Activated CD8-positive, alpha-beta memory T cell treated with anti-CD3 and anti-CD28 coated beads for 1 hour (primary cell): ENCODE results near the gene EID2.

Source experiments
- DNase-seq, 2 donors: peaks; one replicate each; pipeline ENCODE4 v3.0.0-alpha.2; 2020; ENCODE audit warnings: low read depth in 1 of 2; ENCODE audit errors: extremely low read depth in 1 of 2

The EID2 gene, protein sequence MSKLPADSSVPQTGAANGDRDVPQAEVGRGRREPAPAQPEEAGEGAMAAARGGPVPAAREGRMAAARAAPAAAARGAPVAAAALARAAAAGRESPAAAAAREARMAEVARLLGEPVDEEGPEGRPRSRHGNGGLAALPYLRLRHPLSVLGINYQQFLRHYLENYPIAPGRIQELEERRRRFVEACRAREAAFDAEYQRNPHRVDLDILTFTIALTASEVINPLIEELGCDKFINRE

GRCh38 chr19:39539518-39540332 lies at the start of gene EID2:
EID2 (minus strand) TSS chr19:39540161; CDS start chr19:39540079, 82 bp downstream.
- peak; percentile 87 to 91 for DNase-seq

GRCh38 chr19:39588066-39588465 lies 48.1 kb upstream of the EID2 start:
- DNase-seq: no peak

GRCh38 chr19:39587496-39587895 lies 47.5 kb upstream of the EID2 start:
- DNase-seq: no peak

- DNase-seq: no peak
Observed at GRCh38 chr19:39582891-39583625, 43.1 kb upstream of the EID2 start.

GRCh38 chr19:39582442-39582841 lies 42.5 kb upstream of the EID2 start:
- DNase-seq: no peak

DNA sequence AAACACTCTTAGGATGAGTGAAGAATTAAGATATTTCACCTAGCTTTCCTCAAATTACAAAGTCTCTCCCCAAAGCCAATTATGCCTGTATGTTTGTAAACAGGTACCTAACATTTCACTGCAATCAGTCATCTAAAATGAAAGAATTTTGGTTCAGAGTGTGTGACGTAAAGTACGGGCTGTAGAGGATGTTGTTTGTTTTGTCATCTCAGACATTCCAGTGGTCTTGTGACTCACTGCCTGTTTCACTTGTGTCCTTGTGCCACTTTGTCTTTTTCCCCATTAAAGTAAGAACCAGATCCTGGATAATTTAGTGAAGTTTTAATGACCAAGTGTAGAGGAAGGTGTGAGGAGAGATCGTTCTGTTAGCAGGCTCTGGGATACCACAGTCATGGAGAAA lies 28.6 kb upstream of the EID2 start:
- DNase-seq: no peak

- no peak for DNase-seq
Observed at GRCh38 chr19:39566064-39566463, 26.1 kb upstream of the EID2 start.

DNA sequence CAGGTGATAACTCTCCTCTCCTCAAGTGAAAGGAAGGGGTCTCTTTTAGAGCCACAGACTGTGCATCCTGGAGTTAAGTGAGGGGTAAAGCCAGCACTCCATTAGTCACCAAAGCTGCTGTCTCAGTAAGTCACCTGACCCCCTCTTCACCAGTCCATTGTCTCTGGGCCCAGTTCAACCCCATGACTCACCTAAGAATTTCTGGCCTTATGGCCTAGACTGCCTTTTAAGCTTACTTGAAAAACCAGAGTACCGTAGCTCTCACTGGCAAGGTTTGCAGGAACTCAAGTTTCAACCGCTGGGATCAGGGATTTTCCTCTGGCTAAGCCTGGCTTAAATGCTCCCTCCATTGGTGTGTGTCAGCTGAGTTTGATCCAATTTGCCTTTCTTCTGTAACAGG lies 23.4 kb upstream of the EID2 start:
- no peak for DNase-seq

- no peak for DNase-seq
Observed at GRCh38 chr19:39558624-39559117, 18.7 kb upstream of the EID2 start.

DNA sequence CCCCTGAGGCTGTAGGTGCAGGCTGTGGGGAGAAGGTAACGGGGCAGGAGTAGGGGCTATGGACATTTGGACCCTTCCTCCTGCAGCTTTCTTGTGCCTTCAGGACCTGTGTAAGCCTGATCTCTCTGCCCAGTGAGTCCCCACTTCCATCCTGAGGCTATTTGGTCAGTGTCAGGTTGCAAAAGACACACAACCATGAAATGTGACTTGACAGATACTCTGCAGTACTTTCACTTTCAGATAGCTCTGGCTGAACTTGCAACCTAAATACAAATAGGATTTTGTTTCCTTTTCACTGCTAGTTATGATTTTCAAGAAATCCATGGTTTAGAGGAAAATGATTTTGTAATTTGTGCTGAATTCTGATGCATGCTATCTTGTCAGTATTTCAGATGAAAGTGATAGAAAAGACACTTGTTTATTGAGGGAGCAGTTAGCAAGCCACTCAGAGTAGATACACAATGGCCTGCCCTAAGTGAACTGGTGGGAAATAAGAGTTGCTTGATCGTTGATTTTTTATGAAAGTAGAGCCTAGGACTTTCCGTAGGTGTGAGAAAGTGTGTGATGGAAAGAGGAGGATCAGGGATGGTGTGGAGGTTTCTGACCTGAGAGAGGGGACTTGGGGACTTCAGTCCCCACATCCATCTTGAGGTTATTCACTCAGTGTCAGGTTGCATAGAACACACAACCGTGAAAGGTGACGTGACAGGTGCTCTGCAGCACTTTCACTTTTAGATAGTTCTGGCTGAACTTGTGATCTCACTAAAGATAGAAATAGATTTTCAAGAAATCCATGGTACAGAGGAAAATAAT lies 18.1 kb upstream of the EID2 start:
- DNase-seq: no peak

DNA sequence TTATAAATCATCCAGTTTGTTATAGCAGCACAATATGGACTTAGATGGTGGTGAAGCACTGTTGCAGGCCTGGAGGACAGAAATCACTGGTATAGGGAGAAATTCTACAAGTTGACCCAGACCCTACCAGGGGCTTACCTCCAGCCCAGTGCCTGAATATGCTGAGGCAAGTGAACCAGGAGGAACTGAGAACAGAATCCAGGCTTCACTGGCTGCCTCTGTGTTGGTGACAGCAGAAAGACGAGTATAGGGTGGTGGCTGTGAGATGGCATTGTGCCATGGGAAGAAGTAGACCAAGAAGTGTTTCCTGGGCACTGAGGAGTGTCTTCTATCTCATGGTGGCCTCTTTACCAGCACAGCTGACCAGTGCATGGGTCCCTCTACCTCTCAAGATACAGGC lies 15.9 kb upstream of the EID2 start:
- no peak for DNase-seq

DNA sequence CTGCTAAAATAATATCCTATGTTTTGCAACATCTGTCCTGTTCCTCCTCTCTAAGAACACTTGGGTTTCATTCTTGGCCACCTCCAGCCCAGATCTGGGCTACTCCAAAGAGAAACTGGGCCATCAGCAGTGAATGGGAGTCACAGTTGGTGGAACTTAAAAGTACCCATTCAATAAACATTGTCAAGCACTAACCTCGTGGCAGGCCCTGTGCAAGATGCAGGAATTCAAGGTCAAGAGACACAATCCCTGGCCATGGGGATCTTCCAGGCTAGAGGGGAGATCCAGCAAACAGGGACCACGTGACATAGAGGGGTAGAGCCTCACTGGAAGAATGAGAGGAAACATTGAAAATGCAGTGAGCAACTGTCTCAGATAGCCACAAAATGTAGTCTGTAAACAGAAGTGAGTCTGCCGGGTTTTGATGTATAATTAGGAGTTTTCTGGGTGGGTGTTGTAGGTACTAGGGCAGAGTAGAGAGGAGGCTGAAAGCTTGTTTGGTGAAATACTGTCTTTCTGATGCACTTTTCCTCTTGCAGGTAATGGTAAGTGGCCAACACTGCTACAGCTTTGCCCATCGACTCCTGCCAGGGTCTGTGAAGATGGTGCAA lies 14.8 kb upstream of the EID2 start:
- no peak for DNase-seq

DNA sequence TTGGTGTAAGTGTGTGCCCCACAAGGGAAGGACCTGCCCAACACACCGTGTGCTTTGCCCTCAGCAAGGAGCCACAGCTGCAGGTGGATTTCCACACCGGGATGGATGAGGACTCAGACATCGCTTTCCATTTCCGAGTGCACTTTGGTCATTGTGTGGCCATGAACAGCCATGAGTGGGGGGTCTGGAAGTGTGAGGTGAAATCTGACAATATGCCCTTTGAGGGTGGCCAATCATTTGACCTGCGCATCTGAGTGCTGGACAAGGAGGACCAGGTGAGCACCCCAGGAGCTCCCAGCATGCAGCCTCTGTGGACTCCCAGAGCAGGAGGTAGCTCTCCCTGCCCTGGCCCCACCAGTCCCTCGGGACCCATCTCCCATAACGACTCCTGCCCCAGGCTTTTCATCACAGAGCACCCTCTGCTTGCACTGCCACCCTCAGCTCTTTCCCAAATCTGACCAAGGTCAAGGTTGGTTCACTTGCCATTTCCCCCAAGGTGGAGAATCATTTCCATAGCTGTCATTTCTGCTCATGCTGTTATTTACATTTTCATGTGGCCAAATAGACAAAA lies 13.2 kb upstream of the EID2 start:
- no peak for DNase-seq

GRCh38 chr19:39550197-39550596 lies 10.2 kb upstream of the EID2 start:
- DNase-seq: no peak

DNA sequence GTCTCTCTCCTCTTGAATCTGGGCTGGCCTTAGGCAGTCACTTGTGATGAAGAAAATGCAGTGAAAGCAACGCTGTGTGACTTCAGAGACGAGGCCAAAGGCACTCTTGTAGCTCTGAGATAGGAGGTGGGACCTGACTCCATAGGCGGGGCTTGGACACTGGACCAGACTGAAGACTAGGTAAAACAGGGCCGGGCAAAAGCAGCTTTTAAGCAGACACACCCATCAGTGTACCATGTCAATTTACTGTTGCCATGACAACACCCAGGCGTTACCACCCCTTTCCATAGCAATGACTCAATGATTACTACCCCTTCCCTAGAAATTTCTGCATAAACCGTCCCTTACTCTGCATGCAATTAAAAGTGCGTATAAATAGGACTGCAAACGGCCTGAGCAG lies 6.6 kb upstream of the EID2 start:
- no peak for DNase-seq

DNA sequence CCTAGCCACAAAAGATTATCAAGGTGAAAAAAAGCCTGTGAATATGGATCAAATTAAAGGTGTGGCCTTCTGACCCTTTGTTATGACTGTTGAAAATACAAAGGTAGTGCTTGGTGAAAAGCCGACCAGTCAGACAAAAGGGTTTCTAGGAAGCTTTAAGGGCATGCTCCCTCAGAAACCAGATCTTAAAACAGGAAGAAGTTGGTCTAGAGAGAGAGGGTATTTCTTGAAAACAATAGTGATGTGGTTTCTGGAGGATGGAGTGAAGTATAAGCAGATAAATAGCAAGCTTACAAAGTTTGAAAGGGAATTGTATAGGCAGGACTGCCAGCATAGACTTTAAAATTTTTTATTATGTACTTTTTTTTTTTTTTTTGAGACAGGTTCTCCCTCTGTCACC lies 5.0 kb upstream of the EID2 start:
- no peak for DNase-seq

GRCh38 chr19:39544226-39544903 lies 4.4 kb upstream of the EID2 start:
- DNase-seq: no peak

GRCh38 chr19:39543477-39543857 lies 3.5 kb upstream of the EID2 start:
- no peak for DNase-seq

DNA sequence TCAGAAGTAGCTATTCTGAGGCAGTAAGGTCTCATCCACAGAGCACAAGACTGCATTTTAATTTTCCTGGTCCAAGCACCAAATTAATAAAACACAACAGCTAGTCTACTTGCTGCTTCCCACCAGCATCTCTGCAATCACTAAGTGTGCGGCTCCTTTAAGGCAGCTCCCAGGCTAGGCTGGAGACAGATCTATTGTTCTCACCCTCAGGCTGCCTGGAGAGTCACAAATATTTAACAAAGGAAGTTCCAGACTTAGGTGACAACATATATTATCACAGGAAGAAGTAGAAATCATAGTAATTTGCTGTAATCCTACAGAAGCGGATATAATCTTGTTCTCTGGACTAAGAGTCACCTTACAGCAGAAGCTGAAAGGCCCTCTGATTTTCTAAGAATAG lies 2.2 kb upstream of the EID2 start:
- DNase-seq: no peak

- no peak for DNase-seq
Observed at GRCh38 chr19:39540333-39540673, 342 bp upstream of the EID2 start.
